ENCODE measurements around the gene BTBD19.
"Not testable (repeated sequence)": the region's sequence is repeated elsewhere in the genome, so short reads cannot be mapped to it uniquely, and the experiment has no call there.

Gene BTBD19

GRCh38 chr1:44808938-44809917, 905 bp downstream of the BTBD19 start:
- DNase-seq (ENCODE audit: low spot score): peak; percentile 52

GRCh38 chr1:44810101-44810761, 1.9 kb downstream of the BTBD19 start:
- DNase-seq (ENCODE audit: low spot score): no peak

DNA sequence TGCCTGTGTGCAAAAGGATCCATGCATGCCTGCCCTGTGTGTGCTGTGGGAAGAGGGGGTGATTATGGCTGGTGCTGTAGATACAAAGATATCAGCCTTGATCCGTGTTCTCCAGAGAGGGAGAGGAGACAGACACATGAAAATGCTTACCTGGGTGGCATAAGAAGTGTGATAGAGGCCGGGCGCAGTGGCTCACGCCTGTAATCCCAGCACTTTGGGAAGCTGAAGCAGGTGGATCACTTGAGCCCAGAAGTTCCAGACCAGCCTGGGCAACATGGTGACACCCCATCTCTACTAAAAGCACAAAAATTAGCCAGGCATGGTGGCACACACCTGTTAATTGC, 2.4 kb downstream of the BTBD19 start:
- not testable (repeated sequence) for DNase-seq (ENCODE audit: low spot score)

- DNase-seq (ENCODE audit: low spot score): no peak
Observed at GRCh38 chr1:44811234-44811633, 2.9 kb downstream of the BTBD19 start.

- no peak for DNase-seq (ENCODE audit: low spot score)
Observed at GRCh38 chr1:44812822-44813543, 4.7 kb downstream of the BTBD19 start.

DNA sequence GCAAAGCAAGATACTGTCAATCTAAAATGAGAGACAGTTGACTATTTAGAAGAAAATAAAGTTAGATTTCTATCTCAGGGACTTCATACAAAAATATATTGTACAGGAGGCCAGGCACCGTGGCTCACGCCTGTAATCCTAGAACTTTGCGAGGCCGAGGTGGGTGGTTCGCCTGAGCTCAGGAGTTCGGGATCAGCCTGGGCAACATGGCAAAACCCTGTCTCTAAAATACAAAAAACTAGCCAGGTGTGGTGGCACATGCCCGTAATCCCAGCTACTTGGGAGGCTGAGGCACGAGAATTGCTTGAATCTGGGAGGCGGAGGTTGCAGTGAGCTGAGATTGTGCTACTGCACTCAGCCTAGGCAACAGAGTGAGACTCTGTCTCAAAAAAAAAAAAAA, 7.6 kb downstream of the BTBD19 start:
- DNase-seq (ENCODE audit: low spot score): not testable (repeated sequence)

DNA sequence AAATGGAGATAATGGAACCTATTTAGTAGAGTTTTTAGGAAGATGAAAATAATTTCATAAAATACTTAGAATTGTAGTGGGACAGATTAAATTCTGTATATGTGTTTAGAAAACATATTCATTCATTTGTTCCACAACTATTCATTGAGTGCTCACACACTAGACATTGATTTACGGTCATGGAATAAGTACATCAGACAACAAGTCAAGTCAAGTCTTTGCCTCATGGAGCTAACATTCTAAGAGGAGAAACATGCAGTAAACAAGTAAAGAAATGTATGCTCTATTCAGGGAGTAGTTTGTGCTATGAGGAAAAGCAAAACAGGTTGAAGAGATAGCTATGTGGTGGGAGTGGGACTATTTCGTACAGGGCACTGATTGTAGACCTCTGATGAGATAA, 9.0 kb downstream of the BTBD19 start:
- DNase-seq (ENCODE audit: low spot score): no peak

DNA sequence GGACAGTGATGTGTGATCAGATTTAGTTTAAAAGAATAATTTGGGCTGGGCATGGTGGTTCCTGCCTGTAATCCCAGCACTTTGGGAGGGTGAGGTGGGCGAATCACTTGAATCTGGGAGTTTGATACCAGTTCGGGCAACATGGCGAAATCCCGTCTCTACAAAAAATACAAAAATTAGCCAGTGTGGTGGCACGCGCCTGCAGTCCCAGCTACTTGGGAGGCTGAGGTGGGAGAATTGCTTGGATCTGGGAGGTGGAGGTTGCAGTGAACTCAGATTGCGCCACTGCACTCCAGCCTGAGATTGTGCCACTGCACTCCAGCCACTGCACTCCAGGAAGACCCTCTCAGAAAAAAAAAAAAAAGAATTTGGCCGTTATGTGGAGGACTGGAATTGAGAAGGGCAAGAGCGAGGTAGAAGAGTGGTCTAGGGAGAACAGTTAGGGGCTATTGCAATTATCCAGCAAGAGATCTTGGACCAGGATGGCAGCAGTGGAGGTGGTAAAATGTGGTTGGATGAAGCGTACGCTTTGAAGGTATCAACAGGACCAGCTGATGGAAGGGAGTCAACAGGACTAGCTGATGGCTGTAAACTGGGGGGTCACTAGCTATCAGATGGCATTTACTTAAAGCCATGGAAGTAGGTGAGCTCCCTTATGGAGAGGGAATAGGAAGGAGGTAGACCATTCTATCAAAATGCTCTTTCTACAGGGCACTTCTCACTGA, 9.6 kb downstream of the BTBD19 start:
- DNase-seq (ENCODE audit: low spot score): no peak

- no peak for DNase-seq (ENCODE audit: low spot score)
Observed at GRCh38 chr1:44819196-44819607, 10.9 kb downstream of the BTBD19 start.

DNA sequence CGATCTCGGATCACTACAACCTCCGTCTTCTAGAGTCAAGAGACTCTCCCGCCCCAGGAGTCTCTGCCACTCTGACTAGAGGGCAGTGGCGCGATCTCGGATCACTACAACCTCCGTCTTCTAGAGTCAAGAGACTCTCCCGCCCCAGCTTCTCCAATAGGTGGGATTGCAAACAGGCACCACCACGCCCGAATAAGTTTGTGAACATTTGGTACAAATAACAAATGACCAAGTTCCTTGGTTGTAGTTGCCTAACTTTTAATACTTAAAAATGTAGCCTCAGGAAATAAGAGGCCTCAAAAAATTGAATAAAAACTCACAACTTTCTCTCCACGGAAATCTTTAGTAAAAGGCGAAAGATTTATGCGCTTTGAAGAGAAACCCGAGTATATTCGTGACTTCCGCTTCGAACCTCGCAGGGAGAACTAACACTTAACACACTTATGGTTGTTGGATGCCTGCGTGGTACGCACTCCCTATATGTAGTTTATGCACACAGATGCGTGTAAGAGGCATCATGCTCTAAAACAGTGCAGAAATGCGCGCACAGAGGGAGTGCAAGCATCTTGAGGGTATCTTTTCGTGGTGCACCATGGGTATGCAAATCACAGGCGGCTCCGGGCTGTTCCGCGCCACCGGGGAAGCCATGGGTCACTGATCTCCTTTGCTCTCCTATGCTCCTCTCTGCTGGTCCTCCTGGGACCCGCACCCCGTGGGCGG, 11.4 kb downstream of the BTBD19 start:
- peak; percentile 93 for DNase-seq (ENCODE audit: low spot score)

DNA sequence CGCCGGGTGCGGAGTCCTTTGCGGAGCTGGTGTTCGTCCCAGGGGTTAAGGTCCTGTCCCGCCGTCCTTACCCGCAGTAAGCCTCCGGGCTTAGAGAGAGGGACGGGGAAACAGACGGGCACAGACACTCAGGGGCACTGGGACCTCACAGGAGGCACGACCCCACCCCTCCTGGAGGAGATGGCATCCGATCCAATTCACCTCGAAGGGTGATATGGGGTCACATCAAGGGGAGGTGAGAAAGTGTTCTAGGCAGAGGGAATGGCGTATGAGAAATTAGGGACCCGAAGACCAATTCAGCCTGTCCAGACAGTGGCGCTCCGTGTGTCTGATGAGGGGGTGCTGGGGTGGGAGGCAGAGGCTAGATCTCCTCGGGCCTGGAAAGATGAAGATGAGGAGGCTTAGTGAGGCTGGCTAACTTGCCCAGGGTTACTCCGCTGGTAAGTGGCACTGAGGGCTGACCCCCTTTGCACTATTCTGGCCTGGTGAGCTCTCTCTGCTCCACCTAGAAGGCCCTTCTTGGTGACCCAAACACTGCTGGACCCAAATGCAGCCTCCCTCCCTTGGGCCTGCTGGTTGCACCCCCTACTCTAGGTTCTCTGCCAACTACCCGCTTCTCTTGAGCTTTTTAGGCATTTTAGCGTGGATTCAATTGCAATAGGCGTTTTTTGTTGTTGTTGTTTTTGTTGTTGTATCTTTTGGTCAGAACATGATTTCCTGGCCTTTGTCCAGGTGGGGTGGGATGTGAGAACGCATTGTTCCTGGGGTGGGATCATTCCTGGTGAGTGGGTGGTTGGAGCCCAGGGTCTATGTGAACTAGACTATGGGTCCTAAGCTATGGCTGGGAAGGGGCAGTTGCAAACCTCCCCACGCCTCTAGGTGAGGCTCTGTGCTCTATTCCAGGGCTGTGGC, 12.3 kb downstream of the BTBD19 start:
- DNase-seq (ENCODE audit: low spot score): no peak

- DNase-seq (ENCODE audit: low spot score): no peak
Observed at GRCh38 chr1:44821240-44821715, 13.0 kb downstream of the BTBD19 start.

DNA sequence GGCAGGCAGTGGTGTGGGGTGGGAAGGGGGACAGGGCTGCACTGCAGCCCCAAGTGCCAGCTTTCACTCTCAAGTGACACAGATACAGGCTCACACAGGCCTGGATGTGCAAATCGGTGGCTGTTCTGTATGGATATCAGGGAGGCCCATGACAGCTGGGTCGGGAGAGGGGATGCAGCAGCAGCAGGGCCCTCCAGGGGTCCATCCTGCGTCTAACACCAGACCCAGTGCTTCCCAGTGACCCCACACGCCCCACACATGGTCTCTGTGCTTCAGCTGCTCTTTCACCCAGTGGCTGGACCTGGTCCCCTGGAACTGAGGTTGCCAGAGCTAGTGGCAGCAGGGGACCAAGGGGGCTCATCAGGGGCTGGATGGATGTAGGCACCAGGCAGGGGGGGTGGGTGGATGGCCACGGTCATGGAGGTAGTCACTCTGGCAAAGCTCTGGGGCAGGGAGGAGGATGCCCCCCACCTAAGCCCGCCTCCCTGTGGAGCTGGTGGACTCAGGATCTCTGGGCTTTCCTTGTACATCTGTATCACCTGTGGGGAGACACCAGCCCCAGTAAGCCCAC, 13.9 kb downstream of the BTBD19 start:
- no peak for DNase-seq (ENCODE audit: low spot score)

- no peak for DNase-seq (ENCODE audit: low spot score)
Observed at GRCh38 chr1:44822981-44823451, 14.7 kb downstream of the BTBD19 start.

GRCh38 chr1:44824392-44824791, 16.1 kb downstream of the BTBD19 start:
- not testable (repeated sequence) for DNase-seq (ENCODE audit: low spot score)

DNA sequence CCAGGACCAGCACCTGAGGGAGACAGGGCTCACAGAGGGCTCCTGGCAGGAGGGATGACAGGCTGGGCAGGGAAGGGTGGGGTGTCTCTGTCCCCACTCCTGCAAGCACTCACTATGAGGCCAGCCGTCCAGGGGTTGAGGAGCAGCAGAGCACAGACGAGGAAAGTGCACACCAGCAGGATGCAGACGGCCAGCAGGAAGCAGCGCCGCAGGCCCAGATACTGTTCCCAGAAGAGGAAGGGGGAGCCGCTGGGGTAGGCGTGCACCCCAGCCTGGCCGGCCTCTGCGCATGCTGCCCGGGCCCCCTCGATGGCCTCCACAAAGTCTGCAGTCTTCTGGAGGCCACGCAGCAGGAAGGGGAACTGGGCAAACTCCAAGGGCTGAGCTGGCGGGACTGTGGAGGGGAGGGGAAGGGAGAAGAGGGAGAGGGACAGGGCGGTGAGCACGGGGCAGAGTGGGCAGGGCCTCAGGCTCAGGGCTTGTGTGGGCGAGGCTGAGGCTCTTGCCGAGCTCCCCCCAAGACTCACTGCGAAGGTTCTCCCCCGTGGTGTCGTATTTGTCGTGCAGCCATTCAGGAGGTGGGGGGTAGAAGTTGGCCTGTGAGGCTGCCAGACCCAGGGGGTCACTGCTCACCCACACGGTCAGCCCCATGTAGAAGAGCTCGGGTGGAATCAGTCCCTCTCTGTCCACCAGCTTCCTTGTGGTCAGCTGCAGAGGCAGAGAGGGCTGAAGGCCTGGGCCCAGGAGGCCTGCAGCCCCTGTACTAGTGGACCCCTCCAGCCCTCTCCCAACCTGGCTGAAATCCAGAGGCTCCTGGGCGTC, 18.3 kb downstream of the BTBD19 start:
- DNase-seq (ENCODE audit: low spot score): no peak

DNA sequence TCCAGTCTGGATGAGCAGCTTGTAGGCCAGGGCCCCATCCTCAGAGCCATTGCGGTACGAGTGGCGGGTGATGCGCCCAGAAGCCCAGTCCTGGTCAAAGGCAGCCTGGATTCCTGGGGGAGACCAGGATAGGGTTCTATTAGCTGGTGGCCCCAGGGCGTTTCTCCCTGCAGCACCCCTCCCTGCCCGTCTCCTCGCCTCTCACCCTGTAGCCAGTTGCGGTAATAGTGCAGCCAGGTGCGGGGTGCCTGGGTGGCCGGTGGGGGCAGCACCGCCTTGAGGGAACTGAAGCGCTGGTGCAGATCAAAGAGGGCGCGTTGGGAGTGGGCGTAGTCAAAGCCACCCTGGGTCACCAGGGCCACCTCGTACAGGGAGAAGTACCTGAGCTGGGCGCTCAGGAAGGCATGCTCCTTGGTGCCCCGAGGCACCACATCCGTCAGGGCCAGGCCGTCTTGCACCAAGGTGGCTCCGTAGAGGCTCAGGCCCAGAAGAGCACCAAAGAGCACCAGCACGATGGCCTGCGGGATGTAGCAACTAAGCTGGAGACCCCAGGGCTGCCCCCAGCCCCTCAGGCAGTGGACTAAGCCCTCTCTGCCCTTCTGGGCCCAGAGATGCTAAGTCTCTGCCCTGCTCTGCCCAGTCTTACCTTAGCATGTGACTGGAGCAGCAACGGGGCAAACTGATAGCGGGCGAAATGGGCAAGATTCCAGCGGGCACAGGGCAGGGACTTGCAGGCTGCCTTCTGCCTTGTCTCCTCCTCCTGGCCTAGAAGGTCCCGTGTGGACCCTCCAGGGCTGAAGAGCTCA, 19.1 kb downstream of the BTBD19 start:
- DNase-seq (ENCODE audit: low spot score): no peak
